Prostate gland (tissue), 2 donors: ENCODE data around the gene TPD52L1. TPM values are rescaled to one million over a fixed set of nuclear protein-coding genes. Genes with fewer than 3 reads are reported as not detected.

ENCODE experiments used
- DNase-seq: peaks from one replicate; pipeline ENCODE4 v3.0.0-alpha.2; 2019; ENCODE audit warnings: low spot score
- H3K27ac ChIP-seq, 2 donors: fragments of 200-600 bp; sonication (generic); 2 replicates each; pipeline ENCODE4 v1.5.1; 2017 to 2019
- H3K27me3 ChIP-seq: fragments of 200-600 bp; sonication (generic); replicated peaks from 2 replicates; pipeline ENCODE4 v1.5.1; 2019; ENCODE audit not compliant: insufficient read depth
- H3K36me3 ChIP-seq, 2 donors: fragments of 200-600 bp; sonication (generic); 1 replicate in 1 of 2; 2 replicates in 1 of 2; pipeline versions ENCODE4 v1.5.1 to v1.8.1; 2017 to 2019
- H3K4me1 ChIP-seq: fragments of 200-600 bp; sonication (generic); replicated peaks from 2 replicates; pipeline ENCODE4 v1.5.1; 2019
- H3K4me3 ChIP-seq, 2 donors: fragments of 200-600 bp; sonication (generic); 2 replicates each; pipeline ENCODE4 v1.5.1; 2017 to 2019
- H3K9me3 ChIP-seq: fragments of 200-600 bp; sonication (generic); 2 replicates; pipeline ENCODE4 v1.5.1; 2017
- POLR2A ChIP-seq: fragments of 450-650 bp; IDR thresholded peaks from one replicate; pipeline ENCODE4 v1.6.1; 2016; ENCODE audit warnings: antibody characterized with exemption, mild to moderate bottlenecking
- POLR2AphosphoS5 ChIP-seq: sonication (generic); formaldehyde crosslinking; IDR thresholded peaks from one replicate; pipeline ENCODE4 v1.6.1; 2017; ENCODE audit warnings: antibody characterized with exemption
- WGBS: methylation state at CpG from one replicate; pipeline ENCODE4 v1.1.5; 2018; 5-methylcytosine and 5-hydroxymethylcytosine counted together
- intact Hi-C: fragments of 100-400 bp; cut with DNase I; formaldehyde crosslinking; loops from one replicate; pipeline ENCODE4 v1.14.2; 2022
- total RNA-seq, 2 donors: library from RNA; depleted of rRNA; stranded (reverse); fragments of >200 nt; gene quantifications; one replicate each; pipeline ENCODE4 v1.1.0, GENCODE V29; 2016
- TF ChIP-seq, protein P1 (sequence below), 4 experiments: fragments of 200-600 bp in 2 of 4; fragments of 450-650 bp in 2 of 4; sonication (generic) in 2 of 4; IDR thresholded peaks; 1 replicate in 3 of 4; 2 replicates in 1 of 4; pipeline ENCODE4 v1.5.1; 2016 to 2019; ENCODE audit warnings: antibody characterized with exemption in 4 of 4, mild to moderate bottlenecking in 2 of 4, moderate library complexity in 2 of 4

Gene TPD52L1
- total RNA-seq, 2 donors from 2014 or later = 63.9 to 105 TPM

DNA sequence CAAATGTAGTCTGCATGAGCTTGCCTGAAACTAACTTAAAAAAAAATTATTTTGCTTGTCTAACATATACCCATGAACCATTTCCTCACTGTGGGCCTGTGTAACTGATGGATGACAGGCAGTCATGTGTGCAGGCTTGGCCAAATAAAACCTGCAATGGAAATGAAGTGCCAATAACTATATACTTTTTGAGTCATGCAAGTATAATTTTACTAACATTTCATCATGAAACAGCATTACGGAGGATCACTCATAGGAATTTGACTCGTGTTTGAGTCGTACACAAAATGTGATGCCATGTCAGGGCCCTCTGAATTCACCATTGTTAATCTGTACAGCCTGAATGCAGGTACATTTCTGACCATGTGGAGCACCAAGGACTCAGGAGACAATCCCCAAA is 101.6 kb downstream of the TPD52L1 start:
- Histone ChIP-seq H3K36me3 (no peaks in the 10 kb centered on the region), H3K9me3 (no peaks in the 10 kb centered on the region), H3K27me3 (no peaks in the 10 kb centered on the region), H3K27ac (no peak overlapping the region), H3K4me3 (no peak overlapping the region), H3K4me1 (no peaks in the 10 kb centered on the region)
- WGBS = 80% methylated on average over 3 of the region's 3 CpGs
- DNase-seq = no peak
- TF ChIP-seq, protein P1, sequence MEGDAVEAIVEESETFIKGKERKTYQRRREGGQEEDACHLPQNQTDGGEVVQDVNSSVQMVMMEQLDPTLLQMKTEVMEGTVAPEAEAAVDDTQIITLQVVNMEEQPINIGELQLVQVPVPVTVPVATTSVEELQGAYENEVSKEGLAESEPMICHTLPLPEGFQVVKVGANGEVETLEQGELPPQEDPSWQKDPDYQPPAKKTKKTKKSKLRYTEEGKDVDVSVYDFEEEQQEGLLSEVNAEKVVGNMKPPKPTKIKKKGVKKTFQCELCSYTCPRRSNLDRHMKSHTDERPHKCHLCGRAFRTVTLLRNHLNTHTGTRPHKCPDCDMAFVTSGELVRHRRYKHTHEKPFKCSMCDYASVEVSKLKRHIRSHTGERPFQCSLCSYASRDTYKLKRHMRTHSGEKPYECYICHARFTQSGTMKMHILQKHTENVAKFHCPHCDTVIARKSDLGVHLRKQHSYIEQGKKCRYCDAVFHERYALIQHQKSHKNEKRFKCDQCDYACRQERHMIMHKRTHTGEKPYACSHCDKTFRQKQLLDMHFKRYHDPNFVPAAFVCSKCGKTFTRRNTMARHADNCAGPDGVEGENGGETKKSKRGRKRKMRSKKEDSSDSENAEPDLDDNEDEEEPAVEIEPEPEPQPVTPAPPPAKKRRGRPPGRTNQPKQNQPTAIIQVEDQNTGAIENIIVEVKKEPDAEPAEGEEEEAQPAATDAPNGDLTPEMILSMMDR (IDR thresholded peaks at IDR 0.05) = no peak
- TF ChIP-seq POLR2AphosphoS5 (no peak), POLR2A (no peak)
- intact Hi-C loops = no loop called here

DNA sequence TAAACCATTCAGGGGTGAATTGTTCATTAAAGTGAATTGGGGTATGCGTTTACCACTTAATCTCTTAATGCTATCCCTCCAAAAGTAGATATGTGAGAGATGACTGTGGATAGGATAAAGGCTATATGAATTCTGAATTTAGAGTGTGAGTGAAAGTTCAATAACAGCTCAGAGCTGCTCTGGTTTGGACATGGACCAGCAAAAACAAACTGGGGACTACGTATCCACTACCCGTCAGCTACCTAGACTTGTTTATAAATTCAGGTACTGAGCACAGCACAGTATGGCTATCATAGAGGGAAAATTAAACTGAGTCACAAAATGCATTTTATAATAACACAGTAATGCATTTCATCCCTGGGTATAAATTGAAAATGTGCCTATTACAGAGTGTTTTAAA is 103.8 kb downstream of the TPD52L1 start:
- Histone ChIP-seq H3K27ac (no peak overlapping the region), H3K27me3 (no peaks in the 10 kb centered on the region), H3K4me1 (no peaks in the 10 kb centered on the region), H3K9me3 (no peaks in the 10 kb centered on the region), H3K4me3 (no peak overlapping the region), H3K36me3 (no peaks in the 10 kb centered on the region)
- DNase-seq = no peak
- WGBS = 70% methylated on average over 3 of the region's 3 CpGs
- intact Hi-C loops = no loop called here
- no peak for TF ChIP-seq POLR2AphosphoS5
- TF ChIP-seq, protein P1 (IDR thresholded peaks at IDR 0.05) = no peak
- TF ChIP-seq POLR2A = no peak

- TF ChIP-seq POLR2AphosphoS5 = no peak
- TF ChIP-seq POLR2A = no peak
- TF ChIP-seq, protein P1 (IDR thresholded peaks at IDR 0.05) = no peak
Measured at GRCh38 chr6:125258651-125259353, 105.2 kb downstream of the TPD52L1 start.

GRCh38 chr6:125259354-125259736 is 105.8 kb downstream of the TPD52L1 start:
- H3K4me1 ChIP-seq = no peaks in the 10 kb centered on the region
- TF ChIP-seq POLR2A (no peak), POLR2AphosphoS5 (peak; percentile 49)
- TF ChIP-seq, protein P1 (IDR thresholded peaks at IDR 0.05) = no peak
- no peaks in the 10 kb centered on the region for H3K27me3 ChIP-seq
- intact Hi-C loops = no loop called here
- H3K4me3 ChIP-seq = no peak overlapping the region
- no peak overlapping the region for H3K27ac ChIP-seq
- H3K36me3 ChIP-seq = no peaks in the 10 kb centered on the region
- DNase-seq = no peak
- no peaks in the 10 kb centered on the region for H3K9me3 ChIP-seq
- WGBS = 41% methylated on average over 2 of the region's 2 CpGs

More at GRCh38 chr6:125258651-125259353, 105.2 kb downstream of the TPD52L1 start:
- H3K27ac ChIP-seq = no peak overlapping the region
- H3K36me3 ChIP-seq = no peaks in the 10 kb centered on the region
- H3K27me3 ChIP-seq = no peaks in the 10 kb centered on the region
- H3K4me3 ChIP-seq = no peak overlapping the region
- no peak for DNase-seq
- no peaks in the 10 kb centered on the region for H3K4me1 ChIP-seq
- 91% methylated on average over 2 of the region's 2 CpGs for WGBS
- intact Hi-C loops = no loop called here
- no peaks in the 10 kb centered on the region for H3K9me3 ChIP-seq
